GM18511 (cell line): ENCODE data around the gene CEL.
"Not testable (repeated sequence)": the region's sequence is repeated elsewhere in the genome, so short reads cannot be mapped to it uniquely, and the experiment has no call there.

Experiments
- ATAC-seq: cut with Tn5 transposase; IDR thresholded peaks from one replicate; pipeline ENCODE4 v1.9.1; 2021; ENCODE audit warnings: mild to moderate bottlenecking, moderate library complexity; ENCODE audit not compliant: unreplicated experiment

Gene CEL

GRCh38 chr9:133046900-133047295 is 14.9 kb upstream of the CEL start:
- no peak for ATAC-seq

GRCh38 chr9:133048595-133048994 is 13.2 kb upstream of the CEL start:
- ATAC-seq, result no peak

GRCh38 chr9:133049043-133049442 is 12.7 kb upstream of the CEL start:
- no peak for ATAC-seq

GRCh38 chr9:133050142-133050541 is 11.6 kb upstream of the CEL start:
- ATAC-seq, result no peak

- no peak for ATAC-seq
Observed at GRCh38 chr9:133050781-133051180, 11.0 kb upstream of the CEL start.

- ATAC-seq, result no peak
Observed at GRCh38 chr9:133051281-133051900, 10.4 kb upstream of the CEL start.

- ATAC-seq, result no peak
Observed at GRCh38 chr9:133051966-133052539, 9.7 kb upstream of the CEL start.

- ATAC-seq, result no peak
Observed at GRCh38 chr9:133054194-133054890, 7.4 kb upstream of the CEL start.

GRCh38 chr9:133054966-133055365 is 6.8 kb upstream of the CEL start:
- ATAC-seq, result no peak

- ATAC-seq, result no peak
Observed at GRCh38 chr9:133055788-133056420, 5.9 kb upstream of the CEL start.

GRCh38 chr9:133056533-133056932 is 5.2 kb upstream of the CEL start:
- ATAC-seq, result no peak

- no peak for ATAC-seq
Observed at GRCh38 chr9:133057006-133057405, 4.8 kb upstream of the CEL start.

- ATAC-seq, result no peak
Observed at GRCh38 chr9:133057553-133057952, 4.2 kb upstream of the CEL start.

GRCh38 chr9:133058071-133058470 is 3.7 kb upstream of the CEL start:
- ATAC-seq, result no peak

GRCh38 chr9:133058550-133059320 is 3.0 kb upstream of the CEL start:
- ATAC-seq, result no peak

- no peak for ATAC-seq
Observed at GRCh38 chr9:133059623-133060022, 2.2 kb upstream of the CEL start.

GRCh38 chr9:133060417-133060841 is 1.4 kb upstream of the CEL start:
- no peak for ATAC-seq

GRCh38 chr9:133061019-133061763 is 590 bp upstream of the CEL start:
- ATAC-seq, result not testable (repeated sequence)

GRCh38 chr9:133062569-133062968 is 788 bp downstream of the CEL start:
- ATAC-seq, result not testable (repeated sequence)

- ATAC-seq, result no peak
Observed at GRCh38 chr9:133063159-133063499, 1.3 kb downstream of the CEL start.
